ENCODE results near the gene HIPK2. TPM values are rescaled to one million over a fixed set of nuclear protein-coding genes. Genes with fewer than 3 reads are reported as not detected.

Gene HIPK2
- total and polyA plus RNA-seq, 10 of the 15 experiments (the other 5 are each of a cell fraction or from before 2014, with no cell fraction given): 1.7 to 39.0 (median 9.4) TPM

- no peak for TF ChIP-seq MYC (IDR thresholded peaks at IDR 0.05; ENCODE audit: insufficient read depth, insufficient read length, insufficient replicate concordance, low read length, severe bottlenecking)
- TF ChIP-seq HCFC1 (IDR thresholded peaks at IDR 0.05; ENCODE audit: low read length): no peak
- TF ChIP-seq IRF5 (IDR thresholded peaks at IDR 0.05; ENCODE audit: borderline replicate concordance): no peak
- 0 out of 2 replicates have a peak, but pooled peaks have one; percentile 62 for TF ChIP-seq MYB (IDR thresholded peaks at IDR 0.05; ENCODE audit: borderline replicate concordance, low read depth, low read length)
- no peak for TF ChIP-seq USF1 (IDR thresholded peaks at IDR 0.05; ENCODE audit: borderline replicate concordance, extremely low read length, insufficient read depth, low read depth, low read length)
- no peak for TF ChIP-seq SKIL (IDR thresholded peaks at IDR 0.05; ENCODE audit: low read depth, poor library complexity, severe bottlenecking)
- TF ChIP-seq GABPA (IDR thresholded peaks at IDR 0.05; ENCODE audit: low read depth): no peak
- TF ChIP-seq, protein P1, sequence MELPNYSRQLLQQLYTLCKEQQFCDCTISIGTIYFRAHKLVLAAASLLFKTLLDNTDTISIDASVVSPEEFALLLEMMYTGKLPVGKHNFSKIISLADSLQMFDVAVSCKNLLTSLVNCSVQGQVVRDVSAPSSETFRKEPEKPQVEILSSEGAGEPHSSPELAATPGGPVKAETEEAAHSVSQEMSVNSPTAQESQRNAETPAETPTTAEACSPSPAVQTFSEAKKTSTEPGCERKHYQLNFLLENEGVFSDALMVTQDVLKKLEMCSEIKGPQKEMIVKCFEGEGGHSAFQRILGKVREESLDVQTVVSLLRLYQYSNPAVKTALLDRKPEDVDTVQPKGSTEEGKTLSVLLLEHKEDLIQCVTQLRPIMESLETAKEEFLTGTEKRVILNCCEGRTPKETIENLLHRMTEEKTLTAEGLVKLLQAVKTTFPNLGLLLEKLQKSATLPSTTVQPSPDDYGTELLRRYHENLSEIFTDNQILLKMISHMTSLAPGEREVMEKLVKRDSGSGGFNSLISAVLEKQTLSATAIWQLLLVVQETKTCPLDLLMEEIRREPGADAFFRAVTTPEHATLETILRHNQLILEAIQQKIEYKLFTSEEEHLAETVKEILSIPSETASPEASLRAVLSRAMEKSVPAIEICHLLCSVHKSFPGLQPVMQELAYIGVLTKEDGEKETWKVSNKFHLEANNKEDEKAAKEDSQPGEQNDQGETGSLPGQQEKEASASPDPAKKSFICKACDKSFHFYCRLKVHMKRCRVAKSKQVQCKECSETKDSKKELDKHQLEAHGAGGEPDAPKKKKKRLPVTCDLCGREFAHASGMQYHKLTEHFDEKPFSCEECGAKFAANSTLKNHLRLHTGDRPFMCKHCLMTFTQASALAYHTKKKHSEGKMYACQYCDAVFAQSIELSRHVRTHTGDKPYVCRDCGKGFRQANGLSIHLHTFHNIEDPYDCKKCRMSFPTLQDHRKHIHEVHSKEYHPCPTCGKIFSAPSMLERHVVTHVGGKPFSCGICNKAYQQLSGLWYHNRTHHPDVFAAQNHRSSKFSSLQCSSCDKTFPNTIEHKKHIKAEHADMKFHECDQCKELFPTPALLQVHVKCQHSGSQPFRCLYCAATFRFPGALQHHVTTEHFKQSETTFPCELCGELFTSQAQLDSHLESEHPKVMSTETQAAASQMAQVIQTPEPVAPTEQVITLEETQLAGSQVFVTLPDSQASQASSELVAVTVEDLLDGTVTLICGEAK (IDR thresholded peaks at IDR 0.05; ENCODE audit: borderline replicate concordance): no peak
- no peak; the same call in 1 of the 2 replicates for TF ChIP-seq SMC3 (IDR thresholded peaks at IDR 0.05; ENCODE audit: borderline replicate concordance, low read length)
- TF ChIP-seq E4F1 (IDR thresholded peaks at IDR 0.05; ENCODE audit: borderline replicate concordance, partially characterized antibody): no peak
- peak; percentile 0; the same call in 1 of the 2 replicates for TF ChIP-seq MTA2 (IDR thresholded peaks at IDR 0.05; ENCODE audit: low read depth)
- 0 out of 6 replicates have a peak, but pooled peaks of 1 of the 3 experiments have one; percentile 3 for TF ChIP-seq CTCF (IDR thresholded peaks at IDR 0.05 in 2 of 3, conservative IDR thresholded peaks at IDR 0.05 in 1 of 3; ENCODE audit: control insufficient read depth in 2 of 3, extremely low read depth in 1 of 3, insufficient read depth in 1 of 3, low read depth in 3 of 3, low read length in 3 of 3)
- peak; percentile 41; the same call in 1 of the 2 replicates for TF ChIP-seq CREB1 (IDR thresholded peaks at IDR 0.05; ENCODE audit: low read depth)
- no peak for TF ChIP-seq FOXM1 (IDR thresholded peaks at IDR 0.05; ENCODE audit: low read depth, low read length)
- peak; percentile 33; the same call in 1 of the 2 replicates for TF ChIP-seq ZNF384 (IDR thresholded peaks at IDR 0.05; ENCODE audit: borderline replicate concordance, low read depth, low read length)
These were observed 104.6 kb downstream of the HIPK2 start (continued) for GRCh38 chr7:139673230-139673629.

All from GM12878 (cell line).